Testis (tissue), 3 donors: Measurements from ENCODE around the gene NDUFA7. TPM values are rescaled to one million over a fixed set of nuclear protein-coding genes. Genes with fewer than 3 reads are reported as not detected.

Source experiments
- DNase-seq: peaks from one replicate; pipeline ENCODE4 v3.0.0-alpha.2; 2019
- H3K27ac ChIP-seq, 2 donors: fragments of 200-600 bp; sonication (generic); one replicate each; pipeline ENCODE4 v1.5.1; 2019
- H3K27me3 ChIP-seq: fragments of 200-600 bp; sonication (generic); one replicate; pipeline ENCODE4 v1.5.1; 2019
- H3K36me3 ChIP-seq: fragments of 200-600 bp; sonication (generic); one replicate; pipeline ENCODE4 v1.5.1; 2017; ENCODE audit warnings: low read depth; ENCODE audit errors: missing control alignments
- H3K4me1 ChIP-seq: fragments of 200-600 bp; sonication (generic); one replicate; pipeline ENCODE4 v1.5.1; 2019
- H3K4me3 ChIP-seq, 2 donors: fragments of 200-600 bp; sonication (generic); one replicate each; pipeline ENCODE4 v1.5.1; 2017 to 2019
- H3K9me3 ChIP-seq: fragments of 200-600 bp; sonication (generic); one replicate; pipeline ENCODE4 v1.5.1; 2017
- POLR2A ChIP-seq: fragments of 450-650 bp; IDR thresholded peaks from one replicate; pipeline ENCODE4 v1.6.1; 2017; ENCODE audit warnings: antibody characterized with exemption, mild to moderate bottlenecking, moderate library complexity
- WGBS, 2 donors: methylation state at CpG; one replicate each; pipeline ENCODE4 v1.1.5; 2018; 5-methylcytosine and 5-hydroxymethylcytosine counted together
- intact Hi-C: fragments of 100-400 bp; cut with DNase I; formaldehyde crosslinking; loops from one replicate; pipeline ENCODE4 v1.15.1; 2023; ENCODE audit warnings: low total_unique reads
- polyA plus RNA-seq: library from polyadenylated mRNA; stranded (reverse); fragments of 350-450 nt; fragmentation: Illumina TruSeq; extraction: RNeasy Lipid Tissue Mini Kit (QIAGEN cat#74804); gene quantifications from one replicate; pipeline ENCODE4 v1.2.3, GENCODE V29; 2014; ENCODE audit warnings: low read depth, low replicate concordance; ENCODE audit not compliant: insufficient read depth
- total RNA-seq, 2 donors: library from RNA; depleted of rRNA; stranded (reverse); fragments of >200 nt; gene quantifications; one replicate each; pipeline ENCODE4 v1.2.3, GENCODE V29; 2016

Gene NDUFA7
- total and polyA plus RNA-seq, 3 donors from 2014 or later = 38.2 to 91.2 (median 50.5) TPM

- H3K9me3 ChIP-seq = no peaks in the 10 kb centered on the region
- DNase-seq = no peak
- H3K4me1 ChIP-seq = no peaks in the 10 kb centered on the region
- 91 to 92% methylated on average over 9 of the region's 9 CpGs for WGBS, 2 donors
- H3K4me3 ChIP-seq = no peak overlapping the region
- H3K27me3 ChIP-seq = no peaks in the 10 kb centered on the region
- TF ChIP-seq POLR2A = no peak
- intact Hi-C loops = no loop called here
- H3K27ac ChIP-seq = no peak overlapping the region
- no peaks in the 10 kb centered on the region for H3K36me3 ChIP-seq
These were observed 59.8 kb downstream of the NDUFA7 start for GRCh38 chr19:8261347-8261746.

Other genes with a start within 250 kb of the NDUFA7 start
- gene FBN3, start 171.8 kb downstream of the NDUFA7 start, total RNA-seq = 10 to 100 TPM in 1 of 2 donors, 1 to 10 TPM in 1; 2.3 to 17.8 TPM
- 0.62 TPM for gene FBN3, start 171.8 kb downstream of the NDUFA7 start, polyA plus RNA-seq
- 100 to 1,000 TPM in 1 of 2 donors, 10 to 100 TPM in 1; 68.6 to 105 TPM for gene CERS4, start 112.0 kb downstream of the NDUFA7 start, total RNA-seq
- 35.2 TPM for gene CERS4, start 112.0 kb downstream of the NDUFA7 start, polyA plus RNA-seq
- gene CD320, start 13.0 kb downstream of the NDUFA7 start, total RNA-seq = 10 to 100 TPM; 61.2 to 65.8 TPM
- 88.3 TPM for gene CD320, start 13.0 kb downstream of the NDUFA7 start, polyA plus RNA-seq
- gene RPS28, start 121 bp upstream of the NDUFA7 start, total RNA-seq = 100 to 1,000 TPM; 221 to 398 TPM
- gene RPS28, start 121 bp upstream of the NDUFA7 start, polyA plus RNA-seq = 505 TPM
- gene KANK3, start 21.9 kb upstream of the NDUFA7 start, total RNA-seq = 10 to 100 TPM in 1 of 2 donors, 1 to 10 TPM in 1; 7.1 to 13.2 TPM
- gene KANK3, start 21.9 kb upstream of the NDUFA7 start, polyA plus RNA-seq = 4.1 TPM
- gene ANGPTL4, start 42.8 kb upstream of the NDUFA7 start, total RNA-seq = 10 to 100 TPM; 10.2 to 18.5 TPM
- gene ANGPTL4, start 42.8 kb upstream of the NDUFA7 start, polyA plus RNA-seq = 10.0 TPM
- gene RAB11B, start 69.0 kb upstream of the NDUFA7 start, total RNA-seq = 10 to 100 TPM; 84.4 to 95.2 TPM
- 126 TPM for gene RAB11B, start 69.0 kb upstream of the NDUFA7 start, polyA plus RNA-seq
- 10 to 100 TPM; 62.6 to 84.5 TPM for gene MARCHF2, start 91.9 kb upstream of the NDUFA7 start, total RNA-seq
- 35.3 TPM for gene MARCHF2, start 91.9 kb upstream of the NDUFA7 start, polyA plus RNA-seq
- gene HNRNPM, start 123.6 kb upstream of the NDUFA7 start, total RNA-seq = 100 to 1,000 TPM; 164 to 177 TPM
- 198 TPM for gene HNRNPM, start 123.6 kb upstream of the NDUFA7 start, polyA plus RNA-seq
- 1 to 10 TPM; 1.7 to 2.1 TPM for gene PRAM1, start 181.3 kb upstream of the NDUFA7 start, total RNA-seq
- 2.8 TPM for gene PRAM1, start 181.3 kb upstream of the NDUFA7 start, polyA plus RNA-seq
- gene ZNF414, start 192.8 kb upstream of the NDUFA7 start, total RNA-seq = 10 to 100 TPM; 35.8 to 46.8 TPM
- 33.9 TPM for gene ZNF414, start 192.8 kb upstream of the NDUFA7 start, polyA plus RNA-seq